CD4-positive, alpha-beta T cell treated with Interleukin-2 at 100 ng/mL for 4 hours (primary cell): ENCODE results near the gene OGFOD3.
"Not testable (repeated sequence)": the region's sequence is repeated elsewhere in the genome, so short reads cannot be mapped to it uniquely, and the experiment has no call there.

Experiments used
- DNase-seq: peaks from one replicate; pipeline ENCODE4 v3.0.0-alpha.2; 2020; ENCODE audit warnings: low spot score

Gene OGFOD3

DNA sequence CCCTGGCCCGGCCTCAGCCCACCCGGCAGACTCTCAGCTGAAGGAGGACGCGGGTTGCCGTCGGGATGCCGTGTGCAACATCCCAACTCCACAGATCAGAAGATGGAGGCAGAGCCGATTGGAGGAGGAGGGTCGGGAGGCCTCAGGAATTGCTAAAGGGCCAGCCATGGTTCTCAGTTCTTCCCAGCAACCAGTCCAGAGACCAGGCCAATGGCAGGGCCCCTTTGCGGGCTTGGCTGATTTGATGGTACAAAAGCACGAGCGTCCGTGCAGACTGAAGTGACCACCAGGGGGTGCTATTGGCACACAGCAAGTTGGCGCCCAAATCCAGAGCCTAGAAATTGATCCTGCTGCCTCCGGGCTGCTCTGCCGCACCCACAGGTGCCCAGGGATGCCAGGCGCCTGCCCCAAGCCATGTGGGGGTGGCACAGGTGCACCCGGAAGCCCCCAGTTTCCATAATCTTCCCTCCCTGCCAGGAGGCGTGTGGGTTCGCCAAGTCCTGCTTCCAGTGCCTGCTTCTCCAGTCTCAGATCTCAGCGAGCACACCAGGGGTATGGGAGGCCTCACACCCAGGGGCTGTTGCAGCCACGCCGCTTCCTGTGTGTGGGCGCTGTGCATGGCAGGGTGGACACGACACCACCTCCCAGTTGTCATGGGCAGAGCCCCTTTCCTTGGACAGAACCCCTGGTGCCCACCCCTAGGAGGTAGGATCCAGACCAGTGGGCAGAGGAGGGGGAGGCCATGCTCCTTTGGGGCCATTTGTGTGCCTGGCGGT lies 66.5 kb downstream of the OGFOD3 start:
- peak; percentile 83 for DNase-seq

DNA sequence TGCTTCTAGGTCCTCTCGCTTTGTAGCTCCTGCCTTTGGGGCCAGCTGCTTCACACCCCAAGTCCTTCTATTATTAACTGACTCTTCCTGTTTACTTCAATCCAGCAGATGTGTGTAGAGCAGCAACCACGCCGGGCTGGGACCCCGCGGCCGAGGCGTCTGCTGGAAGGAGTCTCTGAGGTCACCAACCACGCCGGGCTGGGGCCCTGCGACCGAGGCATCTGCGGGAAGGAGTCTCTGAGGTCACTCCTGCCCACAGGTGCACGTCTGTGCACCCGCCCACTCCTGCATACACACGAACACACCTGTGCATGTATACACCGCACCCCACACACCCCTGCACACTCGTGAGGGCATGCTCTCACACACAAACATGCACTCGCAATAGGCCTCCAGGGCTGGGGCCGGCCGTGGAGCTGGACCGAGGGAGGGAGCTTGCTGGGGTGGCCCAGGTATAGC lies 67.1 kb downstream of the OGFOD3 start:
- DNase-seq: no peak

DNA sequence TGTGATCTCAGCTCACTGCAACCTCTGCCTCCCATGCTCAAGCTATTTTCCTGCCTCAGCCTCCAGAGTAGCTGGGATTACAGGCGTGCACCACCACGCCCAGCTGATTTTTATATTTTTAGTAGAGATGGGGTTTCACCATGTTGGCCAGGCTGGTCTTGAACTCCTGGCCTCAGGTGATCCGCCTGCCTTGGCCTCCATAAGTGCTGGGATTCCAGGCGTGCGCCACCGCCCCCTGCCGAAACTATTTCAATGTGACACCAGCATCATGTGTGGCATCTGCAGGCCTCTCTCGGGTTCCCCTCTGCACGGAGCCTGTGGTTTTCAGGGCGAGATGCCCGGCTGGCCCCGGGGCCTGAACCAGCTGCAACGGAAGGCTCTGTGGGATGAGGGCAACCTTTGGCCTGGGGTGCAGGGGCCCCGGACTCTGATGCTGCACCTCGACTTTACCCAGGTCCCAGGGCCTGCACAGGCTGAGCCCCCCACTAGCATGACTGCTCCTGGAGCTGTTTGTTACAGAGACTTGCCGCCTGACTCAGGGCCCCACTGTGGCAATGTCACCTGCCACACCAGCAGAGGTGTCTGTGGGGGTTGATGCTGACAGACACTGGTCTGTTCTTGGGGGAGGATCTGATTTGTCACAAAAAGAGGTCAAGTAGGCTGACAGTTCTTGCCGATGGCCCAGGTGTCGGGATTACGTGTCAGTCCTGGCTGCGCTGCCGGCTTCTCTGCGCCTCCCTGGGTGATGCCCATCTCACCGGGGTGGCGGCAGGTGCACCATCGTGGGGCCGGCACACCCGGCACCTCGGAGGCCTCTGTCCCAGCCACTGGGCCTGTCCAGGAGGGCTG lies 68.0 kb downstream of the OGFOD3 start:
- peak; percentile 46 for DNase-seq

DNA sequence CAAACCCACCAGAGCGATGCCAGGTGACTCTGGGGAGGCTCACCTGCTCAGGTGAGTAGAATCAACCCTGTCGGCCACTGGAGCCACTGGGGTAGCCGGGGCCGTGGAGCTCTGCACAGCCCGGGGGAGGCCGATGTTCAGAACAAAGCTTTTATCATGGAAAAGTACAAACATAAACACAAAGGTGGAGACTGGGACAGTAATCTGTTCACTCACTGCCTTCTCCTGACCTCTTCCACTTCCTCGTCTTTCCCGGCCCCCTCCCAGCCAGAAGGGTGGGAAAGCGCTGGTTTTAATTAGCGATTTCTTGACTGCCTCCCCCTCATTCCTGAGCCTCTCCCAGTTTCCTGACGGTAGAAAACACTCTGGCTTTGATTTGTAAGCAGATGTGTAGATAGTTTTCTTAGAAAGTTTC lies 69.1 kb downstream of the OGFOD3 start:
- no peak for DNase-seq

DNA sequence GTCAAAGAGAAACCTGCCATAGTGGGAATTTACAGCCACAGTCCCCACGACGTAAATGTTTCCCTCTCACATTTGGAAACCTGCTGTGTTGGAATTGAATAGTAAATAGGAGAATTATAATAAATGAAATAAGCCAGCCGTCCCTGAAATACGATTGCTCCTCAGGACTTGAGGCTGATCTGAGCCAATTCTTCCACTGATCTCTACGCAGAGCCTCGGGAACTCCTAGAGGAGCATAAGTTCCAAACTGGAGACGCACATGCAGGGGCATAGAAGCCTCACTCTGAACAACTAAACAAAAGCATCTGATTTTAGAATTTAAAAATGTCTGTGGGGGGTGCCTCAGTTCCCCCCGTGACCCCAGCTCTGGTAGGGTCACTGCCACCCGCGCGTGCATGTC lies 69.5 kb downstream of the OGFOD3 start:
- DNase-seq: no peak

DNA sequence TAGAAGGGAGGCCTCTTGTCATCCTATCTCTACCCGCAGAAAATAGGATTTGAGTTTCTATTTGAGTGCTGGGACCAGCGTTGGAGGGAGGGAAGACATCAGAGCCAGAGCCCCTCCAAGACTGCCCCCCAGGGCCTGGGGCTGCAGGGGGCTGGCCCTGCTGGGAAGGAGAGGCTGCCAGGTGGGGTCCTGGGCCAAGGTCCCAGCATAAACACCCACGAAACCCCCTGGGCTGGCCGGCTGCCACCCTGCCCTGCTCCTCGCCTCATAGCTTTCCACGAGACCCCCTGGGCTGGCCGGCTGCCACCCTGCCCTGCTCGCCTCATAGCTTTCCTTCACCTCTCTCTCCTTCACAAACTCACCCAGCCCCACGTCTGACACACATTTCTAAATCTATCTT lies 70.0 kb downstream of the OGFOD3 start:
- no peak for DNase-seq

DNA sequence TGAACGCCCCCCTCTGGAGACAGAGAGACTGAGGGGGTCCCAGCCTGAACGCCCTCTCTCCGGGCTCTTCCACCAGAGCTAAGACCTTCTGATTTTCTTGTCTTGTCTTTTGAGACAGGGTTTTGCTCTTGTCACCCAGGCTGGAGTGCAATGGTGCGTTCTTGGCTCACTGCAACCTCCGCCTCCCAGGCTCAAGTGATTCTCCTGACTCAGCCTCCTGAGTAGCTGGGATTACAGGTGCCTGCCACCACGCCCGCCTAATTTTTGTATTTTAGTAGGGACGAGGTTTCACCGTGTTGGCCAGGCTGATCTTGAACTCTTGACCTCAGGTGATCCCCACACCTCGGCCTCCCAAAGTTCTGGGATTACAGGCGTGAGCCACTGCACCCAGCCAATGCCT lies 70.4 kb downstream of the OGFOD3 start:
- DNase-seq: not testable (repeated sequence)

DNA sequence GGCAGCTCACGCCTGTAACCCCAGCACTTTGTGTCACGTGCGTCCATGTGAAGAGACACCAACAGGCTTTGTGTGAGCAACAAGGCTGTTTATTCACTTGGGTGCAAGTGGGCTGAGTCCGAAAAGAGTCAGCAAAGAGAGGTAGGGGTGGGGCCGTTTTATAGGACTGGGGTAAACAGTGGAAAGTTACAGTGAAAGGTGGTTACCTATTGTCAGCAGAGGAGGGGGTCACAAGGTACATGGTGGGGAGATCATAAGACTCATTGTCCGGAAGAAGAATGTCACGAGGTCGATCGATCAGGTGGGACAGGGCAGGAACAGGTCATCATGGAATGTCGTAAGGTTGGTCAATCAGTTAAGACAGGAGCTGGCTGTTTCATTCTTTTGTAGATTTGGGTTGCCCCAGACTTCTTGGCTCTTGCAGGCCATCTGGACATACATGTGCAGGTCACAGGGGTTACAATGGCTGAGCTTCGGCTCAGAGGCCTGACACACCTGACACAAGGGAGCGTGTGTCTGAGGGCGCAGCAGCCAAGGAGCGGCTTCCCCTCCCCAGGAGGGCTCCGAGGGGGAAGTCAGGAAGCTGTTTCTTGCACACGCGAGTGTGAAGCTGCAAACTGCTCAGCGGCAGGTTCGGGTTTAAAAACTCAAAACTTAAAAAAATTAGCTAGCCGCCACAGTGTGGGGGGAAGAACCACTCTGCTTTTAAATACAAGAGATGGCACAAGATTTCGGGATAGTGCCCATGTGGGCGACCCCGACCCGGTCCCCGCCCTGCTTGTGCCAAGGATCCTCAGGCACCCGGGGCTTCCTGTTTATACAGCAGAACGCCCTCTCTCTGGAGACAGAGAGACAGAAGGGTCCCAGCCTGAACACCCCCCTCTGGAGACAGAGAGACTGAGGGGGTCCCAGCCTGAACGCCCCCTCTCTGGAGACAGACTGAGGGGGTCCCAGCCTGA lies 71.8 kb downstream of the OGFOD3 start:
- no peak for DNase-seq

DNA sequence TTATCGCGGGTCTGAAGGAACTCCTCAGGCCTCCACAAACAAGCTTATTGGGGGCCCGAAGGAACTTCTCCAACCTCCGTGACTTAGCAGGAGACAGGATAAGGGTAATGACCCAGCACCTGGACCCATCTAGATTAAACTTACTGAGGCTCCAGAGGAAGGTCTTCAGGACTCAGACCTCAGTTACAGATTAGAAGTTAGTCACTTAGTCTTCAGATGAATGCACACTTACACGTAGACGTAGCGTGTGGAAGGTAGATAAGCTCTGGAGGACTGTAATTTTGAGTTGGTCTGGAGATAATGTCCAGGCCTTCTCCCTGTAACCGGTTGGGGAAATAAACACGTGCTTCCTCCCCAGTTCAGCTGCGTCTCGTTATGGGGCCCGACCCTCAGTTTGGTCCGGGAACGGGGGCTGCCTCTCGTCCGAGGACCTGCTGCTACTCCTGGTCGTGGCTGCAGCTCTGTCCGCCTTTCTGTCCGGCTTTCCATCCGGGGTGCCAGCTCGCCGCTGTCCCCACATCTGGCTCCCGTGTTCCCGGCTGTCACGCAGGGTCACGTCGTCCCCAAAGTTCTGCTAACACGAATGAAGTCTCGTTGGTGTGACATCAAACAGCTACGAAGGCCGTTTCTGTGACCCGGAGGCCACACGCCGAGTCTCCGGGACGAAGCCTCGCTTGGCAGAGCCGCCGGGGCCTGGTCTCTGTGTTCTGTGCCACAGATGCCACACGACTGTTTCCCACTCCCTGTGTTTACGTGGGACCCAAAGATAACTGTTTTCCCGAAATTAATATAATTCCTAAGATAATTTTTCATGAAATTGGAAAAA lies 73.0 kb downstream of the OGFOD3 start:
- DNase-seq: no peak

DNA sequence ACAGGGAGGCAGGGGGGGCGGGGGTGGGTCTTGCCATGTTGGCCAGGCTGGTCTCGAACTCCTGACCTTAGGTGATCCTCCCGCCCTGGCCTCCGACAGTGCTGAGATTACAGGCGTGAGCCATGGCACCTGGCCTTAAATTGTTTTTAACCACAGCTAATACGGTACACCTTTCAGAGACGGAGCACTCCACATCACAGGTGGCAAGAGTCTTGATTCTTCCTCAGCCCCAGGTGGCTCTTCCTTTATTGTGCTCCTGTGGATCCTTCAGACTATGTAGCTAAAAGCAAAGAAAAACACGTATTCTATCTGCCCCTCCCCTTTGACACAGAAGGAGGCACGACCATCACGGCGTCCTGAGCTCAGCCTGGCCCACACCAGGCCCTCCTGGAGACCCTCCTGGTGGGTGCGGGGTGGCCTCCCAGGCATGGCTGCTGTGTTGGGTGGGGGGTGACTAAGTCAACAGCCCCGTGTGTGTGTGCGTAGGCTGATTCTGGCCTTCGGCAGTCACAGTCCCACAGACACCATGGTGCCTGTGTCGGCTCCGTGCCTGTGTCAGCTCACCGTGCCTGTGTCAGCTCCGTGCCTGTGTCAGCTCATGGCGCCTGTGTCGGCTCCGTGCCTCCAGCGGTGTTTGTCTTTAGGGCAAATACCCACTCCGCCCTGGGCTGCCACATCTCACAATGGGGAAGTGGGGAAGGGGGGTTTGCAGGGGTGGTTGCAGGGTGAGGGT lies 74.0 kb downstream of the OGFOD3 start:
- DNase-seq: no peak

DNA sequence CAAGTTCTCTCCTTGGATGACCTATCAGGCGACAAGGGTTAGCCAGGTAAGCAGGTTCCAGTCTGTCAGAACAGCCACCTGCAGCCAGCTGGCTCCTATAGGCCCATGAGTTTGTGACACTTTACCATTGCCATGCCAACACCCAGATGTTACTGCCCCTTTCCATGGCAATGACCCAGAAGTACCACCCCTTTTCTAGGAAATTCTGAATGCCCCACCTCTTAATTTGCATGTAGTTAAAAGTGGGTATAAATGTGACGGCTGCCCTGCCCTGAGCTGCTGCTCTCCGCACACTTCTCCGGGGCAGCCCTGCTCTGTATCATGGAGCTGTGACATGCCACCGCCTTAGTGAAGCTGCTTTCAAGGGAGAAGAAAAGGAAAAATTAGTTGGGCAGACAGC lies 74.8 kb downstream of the OGFOD3 start:
- DNase-seq: no peak

DNA sequence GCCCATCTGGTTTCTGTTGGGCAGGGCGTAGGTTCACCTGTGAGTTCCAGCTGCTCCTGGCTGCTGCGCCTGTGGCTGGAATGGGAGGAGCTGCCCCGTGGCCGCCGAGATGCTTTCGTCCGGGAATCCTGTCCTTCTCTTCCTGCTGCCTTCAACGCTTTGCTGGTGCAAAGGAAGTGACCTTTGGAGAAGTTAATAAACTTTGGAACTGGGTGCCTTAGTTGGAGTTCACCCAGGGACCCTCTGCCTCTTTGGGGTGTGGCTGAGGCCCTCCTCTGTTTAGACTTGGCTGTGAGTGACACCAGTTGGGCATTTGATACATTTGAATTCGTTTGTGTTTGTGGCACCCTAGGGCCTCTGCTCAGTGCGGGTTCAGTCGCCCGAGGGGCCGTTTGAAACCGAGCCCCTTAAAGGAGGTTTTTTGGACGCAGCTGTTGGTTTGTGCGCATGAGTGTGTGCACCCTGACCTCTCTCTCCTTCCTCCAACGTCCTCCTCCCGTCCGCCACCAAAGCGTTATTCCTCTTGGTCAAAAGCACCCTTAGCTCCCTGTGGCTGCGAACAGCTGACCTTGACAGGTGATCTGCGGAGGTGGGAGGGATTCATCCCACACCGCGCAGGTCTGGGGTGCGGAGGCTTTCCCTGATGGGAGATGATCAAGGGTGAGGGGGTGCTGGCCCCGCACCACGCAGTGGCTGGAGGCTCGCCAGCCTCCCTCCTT lies 75.9 kb downstream of the OGFOD3 start:
- DNase-seq: no peak

DNA sequence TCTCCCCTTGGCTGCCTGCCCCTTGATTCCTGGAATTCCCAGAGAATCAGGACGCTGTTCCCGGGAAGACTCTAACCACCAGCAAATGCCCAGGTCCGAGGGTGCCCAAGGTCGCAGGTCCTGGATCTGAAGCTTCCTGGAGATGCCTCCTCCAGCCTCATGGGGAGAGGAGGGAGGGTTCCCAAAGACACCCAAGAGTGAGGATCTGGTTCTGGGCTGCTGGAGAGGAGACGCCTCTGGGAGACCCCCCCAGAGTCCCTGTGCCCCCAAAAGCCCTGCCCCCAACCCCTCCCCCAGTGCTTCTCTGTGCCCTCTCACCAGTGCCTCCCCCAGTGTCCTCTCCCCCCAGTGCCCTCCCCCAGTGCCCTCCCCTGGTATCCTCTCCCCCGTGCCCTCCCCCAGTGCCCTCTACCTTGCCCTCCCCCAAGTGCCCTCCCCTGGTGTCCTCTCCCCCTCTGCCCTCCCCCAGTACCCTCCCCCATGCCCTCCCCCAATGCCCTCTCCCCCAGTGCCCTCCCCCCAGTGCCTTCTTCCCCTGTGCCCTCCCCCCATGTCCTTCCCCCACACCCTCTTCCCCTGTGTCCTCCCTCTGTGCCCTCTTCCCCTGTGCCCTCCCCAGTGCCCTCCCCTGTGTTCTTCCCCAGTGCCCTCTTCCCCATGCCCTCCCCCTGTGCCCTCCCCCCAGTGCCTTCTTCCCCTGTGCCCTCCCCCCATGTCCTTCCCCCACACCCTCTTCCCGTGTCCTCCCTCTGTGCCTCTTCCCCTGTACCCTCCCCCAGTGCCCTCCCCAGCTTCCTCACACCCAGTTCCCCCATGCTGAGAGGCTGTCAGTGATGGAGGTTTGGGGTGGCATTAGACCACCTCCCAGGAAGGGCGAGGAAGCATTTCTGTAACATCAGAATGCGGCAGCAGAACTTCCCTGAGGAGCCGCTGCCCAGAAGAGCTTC lies 78.5 kb downstream of the OGFOD3 start:
- no peak for DNase-seq
